IMR-90 (cell line): ENCODE data around the gene RASSF5. TPM values are rescaled to one million over a fixed set of nuclear protein-coding genes. Genes with fewer than 3 reads are reported as not detected.

Experiments used
- ATAC-seq: fragments of 200-7000 bp; cut with Tn5 transposase; 2 replicates; pipeline ENCODE4 v1.9.1; 2020; ENCODE audit warnings: low read depth, mild to moderate bottlenecking, moderate library complexity
- BruUV-seq: library from RNA; stranded (reverse); fragments of 400-500 nt; replicated peaks from 2 replicates; lab custom pipeline; 2021; lab: Mats Ljungman, UMichigan
- CTCF ChIA-PET: fragments of 300-600 bp; formaldehyde crosslinking; extraction: SDS; loops from one replicate; lab custom pipeline; 2021; ENCODE audit warnings: antibody characterized with exemption; lab: Yijun Ruan, JAX
- POLR2A ChIA-PET: fragments of 300-600 bp; sonication (Branson Sonifier 250); formaldehyde crosslinking; loops from one replicate; lab custom pipeline; 2022; ENCODE audit warnings: antibody characterized with exemption; ENCODE audit not compliant: unreplicated experiment; lab: Charles Lee
- DNase-seq: peaks from one replicate; pipeline ENCODE4 v3.0.0; 2013
- H2AFZ ChIP-seq: replicated peaks from 2 replicates; pipeline ENCODE3; 2013; ENCODE audit warnings: low read length, mild to moderate bottlenecking; ENCODE audit not compliant: poor library complexity
- H2AK5ac ChIP-seq: 2 replicates; pipeline ENCODE4 v1.6.1; 2013; ENCODE audit warnings: low read depth, low read length, inconsistent platforms
- H2AK9ac ChIP-seq: replicated peaks from 2 replicates; pipeline ENCODE3; 2013; ENCODE audit warnings: mild to moderate bottlenecking, low read depth, low read length, moderate library complexity; ENCODE audit not compliant: poor library complexity
- H2BK120ac ChIP-seq: 2 replicates; pipeline ENCODE4 v1.6.1; 2013; ENCODE audit warnings: low read depth, low read length, inconsistent platforms
- H2BK15ac ChIP-seq: 3 replicates; pipeline ENCODE4 v1.6.1; 2013; ENCODE audit warnings: low read depth, low read length, inconsistent platforms
- H2BK20ac ChIP-seq: 2 replicates; pipeline ENCODE4 v1.6.1; 2013; ENCODE audit warnings: low read depth, mild to moderate bottlenecking, inconsistent platforms, low read length, moderate library complexity
- H2BK5ac ChIP-seq: 2 replicates; pipeline ENCODE4 v1.6.1; 2013; ENCODE audit warnings: mild to moderate bottlenecking, low read depth, low read length, inconsistent platforms; ENCODE audit not compliant: poor library complexity, severe bottlenecking
- H3K14ac ChIP-seq: replicated peaks from 2 replicates; pipeline ENCODE4 v1.6.1; 2013; ENCODE audit warnings: low read depth, low read length, inconsistent platforms
- H3K18ac ChIP-seq: 2 replicates; pipeline ENCODE4 v1.6.1; 2013; ENCODE audit warnings: low read depth, low read length, control low read depth
- H3K23ac ChIP-seq: 2 replicates; pipeline ENCODE4 v1.6.1; 2013; ENCODE audit warnings: low read depth, low read length, inconsistent platforms
- H3K27ac ChIP-seq: 2 replicates; pipeline ENCODE4 v1.5.1; 2013; ENCODE audit warnings: mild to moderate bottlenecking, control low read depth, low read length; ENCODE audit not compliant: insufficient read depth
- H3K27me3 ChIP-seq: 2 replicates; pipeline ENCODE4 v1.6.1; 2013; ENCODE audit warnings: low read length; ENCODE audit not compliant: control insufficient read depth, insufficient read depth
- H3K36me3 ChIP-seq: 2 replicates; pipeline ENCODE4 v1.6.1; 2013; ENCODE audit warnings: low read length, mixed read lengths; ENCODE audit not compliant: control insufficient read depth, insufficient read depth
- H3K4ac ChIP-seq: 2 replicates; pipeline ENCODE4 v1.6.1; 2013; ENCODE audit warnings: low read depth, low read length, inconsistent platforms
- H3K4me1 ChIP-seq: 2 replicates; pipeline ENCODE4 v1.6.1; 2013; ENCODE audit warnings: low read length, mixed read lengths; ENCODE audit not compliant: control insufficient read depth, insufficient read depth
- H3K4me2 ChIP-seq: 2 replicates; pipeline ENCODE4 v1.6.1; 2013; ENCODE audit warnings: low read depth, mild to moderate bottlenecking, control low read depth, low read length, moderate library complexity
- H3K4me3 ChIP-seq: 2 replicates; pipeline ENCODE4 v1.5.1; 2013; ENCODE audit warnings: low read depth, mild to moderate bottlenecking, control low read depth, low read length, moderate library complexity; ENCODE audit not compliant: insufficient read depth
- H3K56ac ChIP-seq: 2 replicates; pipeline ENCODE4 v1.6.1; 2013; ENCODE audit warnings: low read length, inconsistent platforms; ENCODE audit not compliant: insufficient read depth; ENCODE audit errors: extremely low read depth
- H3K79me1 ChIP-seq, 2 experiments: 2 replicates each; pipeline ENCODE4 v1.6.1; 2013; ENCODE audit warnings: low read length in 2 of 2, inconsistent platforms in 1 of 2, low read depth in 1 of 2
- H3K9ac ChIP-seq: 2 replicates; pipeline ENCODE4 v1.6.1; 2013; ENCODE audit warnings: low read depth, low read length, control low read depth
- H3K9me1 ChIP-seq: 2 replicates; pipeline ENCODE4 v1.6.1; 2013; ENCODE audit warnings: low read length, inconsistent platforms; ENCODE audit not compliant: insufficient read depth
- H3K9me3 ChIP-seq: 2 replicates; pipeline ENCODE4 v1.6.1; 2013; ENCODE audit warnings: low read length; ENCODE audit not compliant: control insufficient read depth, insufficient read depth
- H4K20me1 ChIP-seq: 2 replicates; pipeline ENCODE4 v1.6.1; 2013; ENCODE audit warnings: low read length, inconsistent platforms; ENCODE audit not compliant: insufficient read depth
- H4K5ac ChIP-seq: 2 replicates; pipeline ENCODE4 v1.6.1; 2013; ENCODE audit warnings: mild to moderate bottlenecking, low read depth, low read length, control low read depth
- H4K8ac ChIP-seq, 2 experiments: 2 replicates each; pipeline ENCODE4 v1.6.1; 2013; ENCODE audit warnings: low read depth in 2 of 2, low read length in 2 of 2, control low read depth in 1 of 2, inconsistent platforms in 1 of 2
- H4K91ac ChIP-seq: 2 replicates; pipeline ENCODE4 v1.6.1; 2013; ENCODE audit warnings: low read depth, low read length, inconsistent platforms; ENCODE audit not compliant: insufficient read depth
- CHD1 ChIP-seq: IDR thresholded peaks from 2 replicates; pipeline ENCODE4 v1.6.1; 2012; ENCODE audit warnings: low read depth, low read length, improper control_type of control experiment
- CTCF ChIP-seq: conservative IDR thresholded peaks from 2 replicates; pipeline ENCODE4 v1.5.1; 2012; ENCODE audit warnings: mild to moderate bottlenecking, low read depth, low read length, improper control_type of control experiment
- MAZ ChIP-seq: IDR thresholded peaks from 2 replicates; pipeline ENCODE4 v1.6.1; 2012; ENCODE audit warnings: low read depth, mild to moderate bottlenecking, low read length, improper control_type of control experiment, moderate library complexity, borderline replicate concordance
- USF2 ChIP-seq: fragments of 150-350 bp; IDR thresholded peaks from 2 replicates; pipeline ENCODE4 v1.6.1; 2017; ENCODE audit warnings: mild to moderate bottlenecking, antibody characterized with exemption, low read length, low read depth
- WGBS, 2 experiments: methylation state at CpG; one replicate each; pipeline versions ENCODE4 v1.1.5 to v1.1.7; 2013; ENCODE audit warnings: missing lambda C conversion rate in 2 of 2; ENCODE audit not compliant: insufficient read length in 1 of 2; ENCODE audit errors: extremely low coverage in 2 of 2; 5-methylcytosine and 5-hydroxymethylcytosine counted together
- dilution Hi-C: fragments of 300-500 bp; cut with HindIII; formaldehyde crosslinking; loops from one replicate; pipeline ENCODE4 v1.14.3; 2018; ENCODE audit warnings: low sequenced_read_pairs; ENCODE audit not compliant: unreplicated experiment
- in situ Hi-C: fragments of 300-500 bp; cut with MboI; formaldehyde crosslinking; loops from 3 replicates; pipeline ENCODE4 v1.14.3; 2019; ENCODE audit warnings: low sequenced_read_pairs, inconsistent platforms, mixed read lengths
- intact Hi-C: fragments of 100-400 bp; cut with micrococcal nuclease; formaldehyde crosslinking; loops from 2 replicates; pipeline ENCODE4 v1.10.0; 2022
- polyA plus RNA-seq, 3 experiments: library from polyadenylated mRNA; depleted of rRNA; stranded (reverse); fragments of >200 nt; gene quantifications; 2 replicates each; pipeline ENCODE4 v1.2.3, GENCODE V29; 2012; ENCODE audit warnings: low replicate concordance in 1 of 3
- total RNA-seq: library from RNA; depleted of rRNA; stranded (reverse); fragments of >200 nt; gene quantifications from 2 replicates; pipeline ENCODE4 v1.2.3, GENCODE V29; 2012

RASSF5 gene
- total and polyA plus RNA-seq, 2 of the 4 experiments (the other 2 are of a cell fraction), result 0.18 to 1.1 TPM

GRCh38 chr1:206465951-206466350 lies 41.4 kb upstream of the RASSF5 start:
- Histone ChIP-seq H4K20me1 (no peaks in the 10 kb centered on the region), H2BK5ac (no peak overlapping the region), H2AK5ac (no peak overlapping the region), H2AK9ac (no peak overlapping the region), H3K23ac (no peak overlapping the region), H3K56ac (no peak overlapping the region), H3K36me3 (peaks cover 8% of the 10 kb centered on the region), H2BK15ac (no peak overlapping the region), H3K4me3 (no peak overlapping the region), H3K27me3 (no peaks in the 10 kb centered on the region), H3K4me2 (no peak overlapping the region), H3K14ac (no peak overlapping the region), H3K27ac (no peak overlapping the region), H2BK120ac (no peak overlapping the region), H2BK20ac (no peak overlapping the region), H4K91ac (no peak overlapping the region), H3K4ac (no peak overlapping the region), H2AFZ (no peak overlapping the region), H3K4me1 (peaks cover 13% of the 10 kb centered on the region), H3K18ac (no peak overlapping the region), H3K9me3 (no peaks in the 10 kb centered on the region), H3K79me1 (peaks cover 0 to 6% of the 10 kb centered on the region in 2 experiments; a peak in 1 of 4 replicates), H4K5ac (no peak overlapping the region), H3K9ac (no peak overlapping the region), H3K9me1 (peaks cover 15% of the 10 kb centered on the region), H4K8ac (no peak overlapping the region)
- no CpG with 5 or more reads among the region's 2 CpGs for WGBS, 2 experiments
- intact Hi-C loops (no loop called here), in situ Hi-C loops (no loop called here), dilution Hi-C loops (no loop called here)
- no TSS peak for BruUV-seq
- ChIA-PET CTCF (interaction anchor here (0.7 kb wide), 1 partner anchor 13 kb away, joined by 3 read pairs; no protein-coding TSS in a partner anchor), POLR2A (no interaction called here)
- DNase-seq (no peak), ATAC-seq (no peak)
- TF ChIP-seq CTCF (no peak), CHD1 (no peak), USF2 (no peak), MAZ (no peak)
